NCI-H1436 treated with DMSO at 0.1 percent for 48 hours (cell line): ENCODE measurements around the gene PLD5.

Experiments used
- DNase-seq: peaks from one replicate; lab custom pipeline; 2025; lab: John Stamatoyannopoulos, UW

PLD5 gene

GRCh38 chr1:242524571-242525359, at the start of gene PLD5:
Gene PLD5 (minus strand): TSS chr1:242524697.
- no peak for DNase-seq

- no peak for DNase-seq
Measured at GRCh38 chr1:242569867-242570266, 45.4 kb upstream of the PLD5 start.

- no peak for DNase-seq
Measured at GRCh38 chr1:242568666-242569065, 44.2 kb upstream of the PLD5 start.

- DNase-seq, result no peak
Measured at GRCh38 chr1:242567596-242567995, 43.1 kb upstream of the PLD5 start.

- DNase-seq, result no peak
Measured at GRCh38 chr1:242556759-242557158, 32.3 kb upstream of the PLD5 start.

GRCh38 chr1:242556276-242556675, 31.8 kb upstream of the PLD5 start:
- DNase-seq, result no peak

GRCh38 chr1:242554577-242554976, 30.1 kb upstream of the PLD5 start:
- DNase-seq, result no peak

- no peak for DNase-seq
Measured at GRCh38 chr1:242546849-242547729, 22.6 kb upstream of the PLD5 start.

GRCh38 chr1:242546441-242546840, 21.9 kb upstream of the PLD5 start:
- DNase-seq, result no peak

- no peak for DNase-seq
Measured at GRCh38 chr1:242544071-242544470, 19.6 kb upstream of the PLD5 start.

- no peak for DNase-seq
Measured at GRCh38 chr1:242542271-242542670, 17.8 kb upstream of the PLD5 start.

GRCh38 chr1:242535986-242536385, 11.5 kb upstream of the PLD5 start:
- DNase-seq, result no peak

GRCh38 chr1:242534753-242535152, 10.3 kb upstream of the PLD5 start:
- DNase-seq, result no peak

- no peak for DNase-seq
Measured at GRCh38 chr1:242530761-242531160, 6.3 kb upstream of the PLD5 start.

GRCh38 chr1:242525769-242526168, 1.3 kb upstream of the PLD5 start:
- no peak for DNase-seq

- DNase-seq, result no peak
Measured at GRCh38 chr1:242525360-242525722, 844 bp upstream of the PLD5 start.

GRCh38 chr1:242523719-242524570, 552 bp downstream of the PLD5 start:
- no peak for DNase-seq

- DNase-seq, result no peak
Measured at GRCh38 chr1:242522996-242523718, 1.3 kb downstream of the PLD5 start.

GRCh38 chr1:242522304-242522945, 2.1 kb downstream of the PLD5 start:
- no peak for DNase-seq

GRCh38 chr1:242515555-242515954, 8.9 kb downstream of the PLD5 start:
- no peak for DNase-seq

- no peak for DNase-seq
Measured at GRCh38 chr1:242506724-242507123, 17.8 kb downstream of the PLD5 start.
